Large intestine (tissue), 1 donor: ENCODE data around the gene KIF6. TPM values are rescaled to one million over a fixed set of nuclear protein-coding genes. Genes with fewer than 3 reads are reported as not detected.

Experiments
- polyA plus RNA-seq: library from polyadenylated mRNA; unstranded; fragments of 120-200 nt; gene quantifications from one replicate; pipeline ENCODE4 v1.2.1, GENCODE V29; 2013

Gene KIF6
- polyA plus RNA-seq, 1 donor = 0.70 TPM

Other genes starting within 250 kb of the KIF6 start
- gene DAAM2, start 67.0 kb upstream of the KIF6 start, polyA plus RNA-seq = 17.8 TPM
- 14.6 TPM for gene MOCS1, start 209.1 kb upstream of the KIF6 start, polyA plus RNA-seq